Activated CD4-positive, alpha-beta memory T cell treated with anti-CD3 and anti-CD28 coated beads for 36 hours (primary cell): Measurements from ENCODE around the gene NRARP. TPM values are rescaled to one million over a fixed set of nuclear protein-coding genes. Genes with fewer than 3 reads are reported as not detected.

Source experiments
- CTCF ChIA-PET: fragments of 350-600 bp; sonication (Branson Sonifier 250); formaldehyde crosslinking; loops from one replicate; lab custom pipeline; 2021; ENCODE audit warnings: antibody characterized with exemption, inconsistent platforms; lab: Charles Lee
- POLR2A ChIA-PET: fragments of 350-600 bp; sonication (Branson Sonifier 250); formaldehyde crosslinking; loops from one replicate; lab custom pipeline; 2021; ENCODE audit warnings: antibody characterized with exemption; lab: Charles Lee
- DNase-seq: peaks from one replicate; pipeline ENCODE4 v3.0.0-alpha.2; 2020
- H3K27ac Mint-ChIP-seq: one replicate; pipeline ENCODE4 v1.8.0; 2021; ENCODE audit warnings: mixed read lengths
- H3K27me3 Mint-ChIP-seq: one replicate; pipeline ENCODE4 v1.8.0; 2021; ENCODE audit warnings: mixed read lengths
- H3K36me3 Mint-ChIP-seq: one replicate; pipeline ENCODE4 v1.8.0; 2021; ENCODE audit warnings: mixed read lengths
- H3K4me1 Mint-ChIP-seq: one replicate; pipeline ENCODE4 v1.8.0; 2021; ENCODE audit warnings: low read depth, mixed read lengths
- H3K4me3 Mint-ChIP-seq: one replicate; pipeline ENCODE4 v1.8.0; 2021; ENCODE audit warnings: mild to moderate bottlenecking, mixed read lengths
- H3K9me3 Mint-ChIP-seq: one replicate; pipeline ENCODE4 v1.8.0; 2021; ENCODE audit warnings: mixed read lengths
- intact Hi-C: fragments of 100-400 bp; cut with micrococcal nuclease; formaldehyde crosslinking; loops from one replicate; pipeline ENCODE4 v1.15.1; 2023
- total RNA-seq, 2 experiments: library from RNA; stranded (reverse); gene quantifications; one replicate each; pipeline ENCODE4 v1.2.3, GENCODE V29; 2021

NRARP gene
- total RNA-seq, 2 experiments from 2014 or later, result 0.82 to 1.1 TPM

- no peak overlapping the region for H3K27ac Mint-ChIP-seq
- POLR2A ChIA-PET, result no interaction called here
These were observed 26.2 kb downstream of the NRARP start for GRCh38 chr9:137275588-137276472.

GRCh38 chr9:137275203-137275587 is 26.9 kb downstream of the NRARP start:
- Mint-ChIP-seq H3K4me3 (no peak overlapping the region), H3K9me3 (no peaks in the 10 kb centered on the region), H3K27me3 (no peaks in the 10 kb centered on the region), H3K27ac (no peak overlapping the region), H3K4me1 (peaks cover 15% of the 10 kb centered on the region), H3K36me3 (peaks cover 6% of the 10 kb centered on the region)
- POLR2A ChIA-PET, result no interaction called here
- CTCF ChIA-PET, result interaction anchor here (1.6 kb wide), 1 partner anchor 39 kb away, joined by 4 read pairs; no protein-coding TSS in a partner anchor
- intact Hi-C loops, result no loop called here
- DNase-seq, result no peak

More at GRCh38 chr9:137275588-137276472, 26.2 kb downstream of the NRARP start:
- Mint-ChIP-seq H3K9me3 (no peaks in the 10 kb centered on the region), H3K4me1 (peaks cover 15% of the 10 kb centered on the region), H3K36me3 (peaks cover 6% of the 10 kb centered on the region), H3K27me3 (no peaks in the 10 kb centered on the region), H3K4me3 (no peak overlapping the region)
- CTCF ChIA-PET, result interaction anchor here (1.4 kb wide), 1 partner anchor 48 kb away, joined by 3 read pairs; the partner anchor contains the start of gene RNF224
- intact Hi-C loops, result no loop called here
- no peak for DNase-seq

- ChIA-PET CTCF (interaction anchor here (1.6 to 1.7 kb wide), 2 partner anchors 9 to 37 kb away, joined by 4 read pairs; no protein-coding TSS in a partner anchor), POLR2A (no interaction called here)
- H3K9me3 Mint-ChIP-seq, result no peaks in the 10 kb centered on the region
- intact Hi-C loops, result no loop called here
- peaks cover 18% of the 10 kb centered on the region for H3K4me1 Mint-ChIP-seq
- no peak for DNase-seq
- H3K4me3 Mint-ChIP-seq, result no peak overlapping the region
- H3K36me3 Mint-ChIP-seq, result peaks cover 17% of the 10 kb centered on the region
- H3K27ac Mint-ChIP-seq, result no peak overlapping the region
- H3K27me3 Mint-ChIP-seq, result no peaks in the 10 kb centered on the region
These were observed 28.3 kb downstream of the NRARP start for GRCh38 chr9:137273611-137274320.

GRCh38 chr9:137273095-137273490 is 29.0 kb downstream of the NRARP start:
- H3K27me3 Mint-ChIP-seq, result no peaks in the 10 kb centered on the region
- peaks cover 21% of the 10 kb centered on the region for H3K4me1 Mint-ChIP-seq
- H3K4me3 Mint-ChIP-seq, result no peak overlapping the region
- intact Hi-C loops, result no loop called here
- CTCF ChIA-PET, result interaction anchor here (1.0 to 1.7 kb wide), 2 partner anchors 10 to 12 kb away, joined by 4 read pairs; no protein-coding TSS in a partner anchor
- H3K9me3 Mint-ChIP-seq, result no peaks in the 10 kb centered on the region
- peaks cover 20% of the 10 kb centered on the region for H3K36me3 Mint-ChIP-seq
- DNase-seq, result no peak
- POLR2A ChIA-PET, result no interaction called here
- H3K27ac Mint-ChIP-seq, result no peak overlapping the region

GRCh38 chr9:137272241-137273094 is 29.6 kb downstream of the NRARP start:
- Mint-ChIP-seq H3K36me3 (peaks cover 20% of the 10 kb centered on the region), H3K4me3 (no peak overlapping the region), H3K27ac (no peak overlapping the region), H3K4me1 (peaks cover 20% of the 10 kb centered on the region), H3K9me3 (no peaks in the 10 kb centered on the region), H3K27me3 (no peaks in the 10 kb centered on the region)
- no peak for DNase-seq
- ChIA-PET POLR2A (no interaction called here), CTCF (interaction anchor here (1.0 to 1.7 kb wide), 2 partner anchors 10 to 11 kb away, joined by 4 read pairs; no protein-coding TSS in a partner anchor)
- intact Hi-C loops, result no loop called here

GRCh38 chr9:137271696-137272076 is 30.4 kb downstream of the NRARP start:
- no peaks in the 10 kb centered on the region for H3K9me3 Mint-ChIP-seq
- H3K4me1 Mint-ChIP-seq, result peaks cover 15% of the 10 kb centered on the region
- peaks cover 22% of the 10 kb centered on the region for H3K36me3 Mint-ChIP-seq
- no peak overlapping the region for H3K27ac Mint-ChIP-seq
- no peak overlapping the region for H3K4me3 Mint-ChIP-seq
- ChIA-PET POLR2A (interaction anchor here (0.8 kb wide), 1 partner anchor 91 kb away, joined by 3 read pairs; no protein-coding TSS in a partner anchor), CTCF (no interaction called here)
- intact Hi-C loops, result no loop called here
- DNase-seq, result no peak
- H3K27me3 Mint-ChIP-seq, result no peaks in the 10 kb centered on the region

GRCh38 chr9:137270929-137271695 is 31.0 kb downstream of the NRARP start:
- DNase-seq, result no peak
- ChIA-PET CTCF (no interaction called here), POLR2A (interaction anchor here (0.8 kb wide), 1 partner anchor 90 kb away, joined by 3 read pairs; no protein-coding TSS in a partner anchor)
- peaks cover 13% of the 10 kb centered on the region for H3K4me1 Mint-ChIP-seq
- intact Hi-C loops, result no loop called here
- H3K9me3 Mint-ChIP-seq, result no peaks in the 10 kb centered on the region
- no peak overlapping the region for H3K27ac Mint-ChIP-seq
- no peak overlapping the region for H3K4me3 Mint-ChIP-seq
- peaks cover 22% of the 10 kb centered on the region for H3K36me3 Mint-ChIP-seq
- no peaks in the 10 kb centered on the region for H3K27me3 Mint-ChIP-seq

- ChIA-PET CTCF (interaction anchor here (0.7 kb wide), 1 partner anchor 21 kb away, joined by 3 read pairs; no protein-coding TSS in a partner anchor), POLR2A (no interaction called here)
- Mint-ChIP-seq H3K4me1 (peaks cover 13% of the 10 kb centered on the region), H3K27ac (no peak overlapping the region), H3K36me3 (peaks cover 25% of the 10 kb centered on the region), H3K4me3 (no peak overlapping the region), H3K9me3 (no peaks in the 10 kb centered on the region), H3K27me3 (no peaks in the 10 kb centered on the region)
- DNase-seq, result no peak
- intact Hi-C loops, result no loop called here
These were observed 32.8 kb downstream of the NRARP start for GRCh38 chr9:137269231-137269772.

- CTCF ChIA-PET, result interaction anchor here (0.7 kb wide), 1 partner anchor 21 kb away, joined by 3 read pairs; no protein-coding TSS in a partner anchor
- POLR2A ChIA-PET, result no interaction called here
These were observed 33.4 kb downstream of the NRARP start for GRCh38 chr9:137268538-137269201.

GRCh38 chr9:137267933-137268355 is 34.1 kb downstream of the NRARP start:
- CTCF ChIA-PET, result no interaction called here
- peaks cover 25% of the 10 kb centered on the region for H3K36me3 Mint-ChIP-seq
- peaks cover 13% of the 10 kb centered on the region for H3K4me1 Mint-ChIP-seq
- H3K4me3 Mint-ChIP-seq, result no peak overlapping the region
- POLR2A ChIA-PET, result no interaction called here
- H3K9me3 Mint-ChIP-seq, result no peaks in the 10 kb centered on the region
- intact Hi-C loops, result no loop called here
- DNase-seq, result no peak
- no peaks in the 10 kb centered on the region for H3K27me3 Mint-ChIP-seq
- no peak overlapping the region for H3K27ac Mint-ChIP-seq

More at GRCh38 chr9:137268538-137269201, 33.4 kb downstream of the NRARP start:
- no peak overlapping the region for H3K4me3 Mint-ChIP-seq
- H3K9me3 Mint-ChIP-seq, result no peaks in the 10 kb centered on the region
- H3K36me3 Mint-ChIP-seq, result peaks cover 25% of the 10 kb centered on the region
- intact Hi-C loops, result no loop called here
- no peaks in the 10 kb centered on the region for H3K27me3 Mint-ChIP-seq
- DNase-seq, result no peak
- no peak overlapping the region for H3K27ac Mint-ChIP-seq
- peaks cover 13% of the 10 kb centered on the region for H3K4me1 Mint-ChIP-seq
